NOMO-1 treated with DMSO at 0.1 percent for 48 hours (cell line): ENCODE results near the gene SLC4A3.
"Not testable (repeated sequence)": the region's sequence is repeated elsewhere in the genome, so short reads cannot be mapped to it uniquely, and the experiment has no call there.

Experiments
- DNase-seq: peaks from one replicate; lab custom pipeline; 2025; ENCODE audit not compliant: unreplicated experiment; lab: John Stamatoyannopoulos, UW

SLC4A3 gene

DNA sequence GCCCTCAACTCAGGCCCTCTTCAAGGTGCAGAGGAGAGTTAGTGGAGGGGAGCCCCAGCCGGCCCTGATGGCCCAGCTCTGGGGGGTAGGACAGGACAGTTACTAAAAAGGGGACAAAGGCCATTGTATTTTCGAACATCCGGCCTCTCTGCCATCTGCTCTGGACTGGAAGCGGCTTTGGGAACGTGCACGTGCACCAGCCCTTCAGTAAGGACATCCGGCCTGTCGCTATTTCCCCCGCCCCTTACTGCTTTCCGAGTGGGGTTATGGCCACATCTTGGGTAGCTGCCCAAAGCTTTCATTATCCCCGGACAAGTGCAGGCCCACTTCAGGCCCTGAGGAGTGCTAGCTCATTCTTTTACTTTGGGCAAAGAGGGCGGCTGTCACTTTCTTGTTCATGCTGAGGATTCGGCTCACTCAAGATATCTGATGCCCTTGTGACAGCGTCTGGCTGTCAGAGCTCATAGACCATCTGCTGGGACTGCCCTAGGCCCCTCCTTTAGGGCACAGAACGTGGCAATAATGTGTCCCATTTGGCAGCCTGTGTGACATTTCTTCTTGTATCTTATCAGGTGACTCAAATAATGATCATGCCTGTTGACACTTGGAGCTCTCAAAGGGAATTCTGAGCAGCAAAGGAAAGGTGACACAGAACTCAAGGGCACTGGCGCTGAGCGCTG, 17.5 kb downstream of the SLC4A3 start:
- DNase-seq, result no peak

DNA sequence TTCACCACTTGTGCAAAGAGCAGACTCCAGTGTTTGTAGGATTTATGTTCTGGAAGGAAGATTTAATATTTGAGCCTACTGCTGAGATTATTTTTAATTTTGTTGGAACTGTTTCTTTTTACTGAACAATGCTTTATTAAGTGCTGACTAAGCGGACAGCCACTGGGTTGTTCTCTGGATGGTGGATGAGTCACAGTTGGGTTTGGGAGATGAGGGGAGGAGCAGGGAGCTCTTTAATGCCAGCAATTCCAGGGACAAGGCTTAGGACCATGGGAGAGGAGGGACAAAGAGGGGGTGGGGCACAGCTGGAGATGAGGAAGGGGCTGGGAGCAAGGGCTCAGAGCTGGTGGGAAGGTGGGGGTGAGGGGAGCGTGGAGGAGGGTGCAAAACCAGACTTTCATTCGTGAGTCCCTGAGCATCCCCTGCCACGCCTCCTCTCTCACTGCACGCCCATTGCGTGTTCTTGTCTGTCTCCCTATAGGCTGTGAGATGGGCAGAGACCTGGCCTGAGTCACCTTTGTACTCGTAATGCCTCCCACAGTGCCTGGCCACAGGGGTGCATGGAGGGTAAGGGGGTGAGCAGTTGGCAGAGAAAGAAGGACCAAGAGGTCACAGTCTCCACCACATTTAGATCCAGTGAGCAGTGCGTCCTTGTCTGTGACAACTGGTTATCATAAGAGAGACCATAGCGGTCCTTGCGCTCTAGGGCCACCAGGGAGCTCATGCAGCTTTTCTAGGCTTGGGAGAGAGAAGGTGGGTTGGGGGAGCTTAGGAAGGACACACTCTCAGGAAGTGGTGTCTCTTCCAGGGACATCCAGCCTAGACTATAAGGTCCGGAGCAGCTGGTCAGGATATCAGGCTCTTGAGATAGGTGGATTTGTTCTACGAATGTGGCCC, 18.4 kb downstream of the SLC4A3 start:
- no peak for DNase-seq

DNA sequence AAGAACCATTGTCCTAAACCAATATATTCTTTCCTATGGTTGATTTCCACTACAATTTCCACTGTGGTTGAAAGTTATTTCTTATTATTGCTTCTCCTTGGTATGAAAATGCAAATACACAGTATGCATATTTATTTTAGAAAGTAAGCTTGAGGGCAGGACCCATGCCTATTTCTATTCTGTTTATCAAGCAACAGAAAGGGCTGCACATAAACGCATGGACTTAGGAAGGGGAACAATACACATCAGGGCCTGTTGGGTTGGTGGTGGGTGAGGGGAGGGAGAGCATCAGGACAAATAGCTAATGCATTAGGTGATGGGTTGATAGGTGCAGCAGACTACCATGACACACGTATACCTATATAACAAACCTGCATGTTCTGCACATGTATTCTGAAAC, 20.7 kb downstream of the SLC4A3 start:
- DNase-seq, result no peak

DNA sequence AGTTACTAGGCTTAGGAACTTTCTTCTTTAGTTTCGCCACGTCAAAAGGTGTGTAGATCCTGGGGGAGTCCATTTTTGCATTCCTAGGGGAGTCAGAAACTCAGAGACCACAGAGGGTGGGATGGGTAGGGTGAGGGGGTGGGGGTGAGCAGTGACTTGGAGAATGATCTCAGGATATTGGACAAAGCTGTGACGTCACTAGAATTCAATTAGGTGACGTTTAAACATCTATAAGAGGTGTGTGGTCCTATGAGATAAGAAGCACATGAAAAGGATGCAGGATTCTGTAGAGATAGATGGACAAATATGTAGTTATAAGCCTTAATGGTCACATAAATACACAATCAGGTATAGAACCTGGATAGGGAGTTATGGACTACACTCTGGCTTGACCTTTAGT, 21.5 kb downstream of the SLC4A3 start:
- DNase-seq, result no peak

DNA sequence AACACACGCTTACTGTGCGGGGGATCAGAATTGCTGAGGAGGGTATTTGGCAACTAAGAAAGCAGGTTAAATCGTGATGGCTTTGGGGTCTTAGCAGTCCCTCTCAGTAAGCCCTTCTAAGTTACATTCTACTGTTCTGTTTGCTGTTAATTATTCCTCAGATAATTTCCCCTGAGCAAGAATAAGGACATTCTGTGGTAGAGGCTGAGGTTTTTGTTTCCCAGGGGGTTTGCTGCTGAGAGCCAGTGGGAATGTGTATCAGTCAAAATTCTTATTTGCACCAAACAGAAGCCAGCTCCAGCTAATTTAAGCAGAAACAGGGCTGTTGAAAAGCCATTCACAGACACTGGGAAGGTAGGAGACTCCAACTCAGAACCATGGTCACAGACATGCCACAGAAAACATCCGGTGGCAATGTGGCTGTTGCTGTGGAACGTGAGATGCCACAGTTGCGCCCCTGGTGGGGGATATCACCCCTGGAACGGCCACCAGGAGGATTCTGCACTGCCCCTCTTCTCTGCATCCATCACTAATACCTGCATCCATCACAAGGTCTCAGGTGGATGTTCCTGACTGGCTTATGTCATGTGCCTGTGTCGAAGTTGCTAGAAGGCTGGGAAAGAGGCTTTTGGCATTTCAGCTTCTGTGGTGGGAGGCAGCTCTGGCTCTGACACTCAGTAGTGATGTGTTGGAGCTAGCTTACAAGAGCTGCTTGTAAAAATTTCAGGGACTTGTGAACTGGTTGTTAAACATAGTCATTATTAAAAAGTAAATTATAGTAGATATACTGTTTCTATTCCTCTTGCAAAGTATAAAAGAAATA, 23.2 kb downstream of the SLC4A3 start:
- DNase-seq, result no peak

DNA sequence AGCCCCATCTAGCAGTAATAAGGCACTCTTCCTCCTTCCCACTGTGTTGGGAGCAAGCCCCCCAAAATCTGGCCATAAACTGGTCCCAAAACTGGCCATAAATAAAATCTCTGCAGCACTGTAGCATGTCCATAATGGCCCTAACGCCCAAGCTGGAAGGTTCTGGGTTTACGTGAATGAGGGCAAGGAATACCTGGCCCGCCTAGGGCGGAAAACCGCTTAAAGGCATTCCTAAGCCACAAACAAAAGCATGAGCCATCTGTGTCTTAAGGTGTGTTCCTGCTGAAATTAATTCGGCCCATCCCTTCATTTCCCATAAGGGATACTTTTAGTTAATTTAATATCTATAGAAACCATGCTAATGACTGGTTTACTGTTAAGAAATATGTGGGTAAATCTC, 24.2 kb downstream of the SLC4A3 start:
- not testable (repeated sequence) for DNase-seq

DNA sequence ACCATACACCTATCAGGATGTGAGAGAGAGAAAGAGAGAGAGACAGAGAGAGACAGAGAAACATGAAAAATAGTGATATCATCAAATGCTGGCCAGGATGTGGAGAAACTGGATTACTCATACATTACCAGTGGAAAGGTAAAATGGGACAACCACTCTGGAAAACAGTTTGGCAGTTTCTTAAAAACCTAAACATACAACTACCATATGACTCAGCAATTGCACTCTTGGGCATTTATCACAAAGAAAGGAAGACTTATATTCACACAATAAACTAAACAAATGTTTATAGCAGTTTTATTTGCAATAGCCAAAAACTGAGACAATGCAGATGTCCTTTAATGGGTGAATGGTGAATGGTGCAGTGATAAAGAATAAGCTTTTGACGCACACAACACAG, 29.1 kb downstream of the SLC4A3 start:
- DNase-seq, result no peak

DNA sequence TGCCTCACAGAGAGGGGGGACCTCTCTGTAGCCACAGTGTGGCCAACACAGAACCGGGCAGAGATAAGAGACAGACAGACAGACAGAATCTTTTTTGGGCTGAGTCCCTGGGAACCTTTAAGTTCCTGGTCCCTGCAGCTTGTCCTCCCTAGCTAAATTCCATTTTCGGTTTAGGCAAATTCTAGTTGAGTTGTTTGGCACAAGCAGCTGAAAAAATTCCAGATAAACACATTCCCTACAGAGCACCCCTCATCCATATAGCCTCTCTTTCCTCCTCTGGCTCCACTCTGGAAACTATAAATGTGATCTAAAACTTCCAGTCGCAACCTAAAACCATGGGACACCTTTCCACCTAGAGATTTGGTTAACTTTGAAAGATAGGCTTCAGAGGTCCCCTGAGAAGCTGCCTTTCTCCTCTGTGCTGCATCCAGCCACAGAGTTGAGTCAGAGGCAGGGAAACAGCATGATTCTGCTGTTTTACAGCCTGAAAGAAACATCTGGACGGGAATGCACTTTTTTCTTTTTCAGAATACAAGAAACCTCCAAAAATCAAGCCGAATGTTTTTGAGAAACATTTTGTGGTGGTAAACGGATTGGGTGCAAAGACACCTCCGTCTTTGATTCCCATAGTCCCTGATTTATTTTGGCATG, 30.9 kb downstream of the SLC4A3 start:
- no peak for DNase-seq

DNA sequence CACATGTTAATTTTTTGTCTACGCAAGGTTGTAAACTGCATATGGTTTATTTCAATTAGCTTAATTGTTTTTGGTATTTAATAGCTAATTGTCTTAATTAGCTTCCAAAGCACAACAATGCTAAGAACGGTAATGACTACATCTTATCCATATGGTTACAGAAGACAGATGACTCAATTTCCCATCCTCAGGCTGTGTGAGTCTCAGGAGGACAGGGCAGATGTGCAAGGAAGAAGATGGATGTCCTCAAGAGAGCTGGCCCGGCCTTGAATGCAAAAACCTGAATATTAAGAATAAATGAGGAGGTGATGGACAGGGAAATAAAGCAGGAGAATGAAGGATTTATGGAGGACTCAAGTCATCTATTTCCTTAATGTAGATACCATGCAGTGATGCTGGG, 31.4 kb downstream of the SLC4A3 start:
- DNase-seq, result no peak

DNA sequence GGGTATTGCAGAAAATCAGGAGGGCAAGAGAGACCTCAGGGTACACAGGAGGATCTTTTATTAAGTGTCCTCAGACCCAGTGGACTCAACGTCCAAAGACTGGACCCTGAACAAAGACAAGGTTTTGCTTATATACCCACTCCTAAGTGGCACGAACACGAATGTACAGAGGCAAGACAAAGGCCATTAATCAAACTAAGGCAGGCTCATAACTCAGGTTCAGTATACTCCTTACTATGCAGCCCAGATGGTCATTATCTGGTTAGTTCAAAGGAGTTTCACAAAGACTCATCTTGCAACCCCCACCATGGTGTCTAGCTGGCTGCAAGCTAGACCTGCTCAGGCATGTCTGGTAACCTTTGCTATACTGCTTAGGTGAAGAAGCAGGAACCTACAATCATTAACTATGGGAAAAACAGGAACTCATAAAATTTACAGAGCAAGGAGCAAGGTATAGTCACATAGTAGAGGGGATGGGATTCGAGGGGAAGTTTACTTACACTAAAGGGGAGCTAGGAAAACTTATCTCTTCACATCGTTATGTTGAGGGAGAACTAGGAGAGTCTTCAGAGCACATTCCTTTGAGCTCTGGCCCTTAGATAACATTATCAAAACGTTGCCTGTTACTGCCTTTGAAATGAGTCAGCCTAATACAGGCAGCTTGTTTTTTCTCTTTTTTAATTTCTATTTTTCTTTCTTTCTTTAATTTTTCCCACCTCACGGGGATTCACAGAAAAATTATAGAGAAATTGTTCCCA, 33.9 kb downstream of the SLC4A3 start:
- no peak for DNase-seq

DNA sequence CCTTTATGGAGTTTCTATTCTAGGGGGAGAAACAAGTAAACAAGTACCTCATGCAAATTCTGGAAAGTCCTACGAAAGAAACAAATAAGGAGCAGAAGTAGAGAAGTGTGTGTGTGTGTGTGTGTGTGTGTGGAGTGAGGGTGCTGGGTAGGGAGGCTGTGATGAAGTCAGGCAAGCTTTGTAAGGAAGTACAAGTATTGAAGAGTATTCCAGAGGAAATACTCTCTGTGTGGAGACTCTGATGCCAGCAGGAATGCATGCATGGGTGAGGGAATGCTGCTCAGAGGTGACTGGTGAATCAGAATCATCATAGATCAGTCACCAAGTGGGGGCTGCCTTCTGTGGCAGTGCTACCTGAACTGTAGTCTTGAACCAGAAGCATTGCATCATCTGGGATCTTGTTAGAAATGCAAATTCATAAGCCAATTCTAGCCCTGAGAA, 34.5 kb downstream of the SLC4A3 start:
- no peak for DNase-seq

DNA sequence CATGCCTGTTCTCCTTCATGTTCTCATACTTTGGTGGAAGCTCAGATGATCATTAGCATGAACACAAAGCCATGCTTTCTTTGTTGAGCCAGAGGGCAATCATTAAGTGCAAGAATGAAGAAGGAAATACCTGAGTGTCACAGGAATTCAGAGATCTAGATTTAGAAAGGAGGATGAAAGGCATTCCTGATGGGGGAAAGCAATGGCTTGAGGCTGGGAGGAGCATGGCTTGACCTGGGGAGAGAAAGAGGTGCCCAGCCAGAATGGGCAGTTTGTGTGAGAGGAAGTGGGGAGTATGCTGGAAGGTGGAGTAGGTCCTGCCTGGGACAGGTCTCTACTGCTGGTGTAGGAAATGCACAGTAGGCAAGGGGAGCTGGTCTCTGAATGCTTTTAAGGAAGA, 35.1 kb downstream of the SLC4A3 start:
- no peak for DNase-seq

DNA sequence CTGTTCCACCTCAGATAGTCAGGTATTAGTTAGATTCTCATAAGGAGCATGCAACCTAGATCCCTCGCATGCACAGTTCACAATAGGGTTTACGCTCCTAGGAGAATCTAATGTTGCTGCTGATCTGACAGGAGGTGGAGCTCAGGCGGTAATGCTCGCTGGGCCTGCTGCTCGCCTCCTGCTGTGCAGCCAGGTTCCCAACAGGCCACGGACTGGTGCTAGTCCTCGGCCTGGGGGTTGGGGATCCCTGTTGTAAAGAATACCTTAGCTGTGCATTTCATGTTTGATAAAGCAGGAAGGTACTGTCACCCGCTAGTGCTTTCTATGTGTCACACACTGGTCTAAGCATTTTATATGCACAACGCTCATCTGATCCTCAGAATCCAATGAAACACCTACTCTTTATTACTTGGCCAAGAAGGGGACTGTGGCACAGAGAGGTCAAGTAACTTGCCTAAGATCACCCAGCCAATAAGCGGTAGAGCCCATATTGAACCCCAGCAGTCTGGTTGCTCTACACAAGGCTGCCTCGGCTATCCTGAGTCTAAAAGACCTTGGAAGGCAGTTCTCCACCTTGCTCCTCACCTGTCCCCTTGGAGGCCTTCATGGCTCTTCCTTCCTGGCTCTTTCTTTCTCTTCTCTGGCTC, 35.8 kb downstream of the SLC4A3 start:
- no peak for DNase-seq

DNA sequence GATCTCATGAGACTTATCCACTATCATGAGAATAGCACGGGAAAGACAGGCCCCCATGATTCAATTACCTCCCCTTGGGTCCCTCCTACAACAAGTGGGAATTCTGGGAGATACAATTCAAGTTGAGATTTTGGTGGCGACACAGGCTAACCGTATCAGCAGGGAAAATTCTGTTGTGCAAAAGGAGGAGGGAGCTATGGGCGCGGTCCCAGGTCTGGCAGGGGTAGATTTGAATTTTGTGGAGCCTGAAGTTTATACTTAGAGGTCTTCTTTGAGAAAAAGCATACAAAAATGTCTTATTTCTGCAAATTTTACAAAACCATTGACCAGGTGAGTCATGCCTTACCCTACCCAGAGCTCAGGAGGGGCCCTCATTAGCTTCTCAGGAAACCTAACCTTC, 36.6 kb downstream of the SLC4A3 start:
- no peak for DNase-seq

DNA sequence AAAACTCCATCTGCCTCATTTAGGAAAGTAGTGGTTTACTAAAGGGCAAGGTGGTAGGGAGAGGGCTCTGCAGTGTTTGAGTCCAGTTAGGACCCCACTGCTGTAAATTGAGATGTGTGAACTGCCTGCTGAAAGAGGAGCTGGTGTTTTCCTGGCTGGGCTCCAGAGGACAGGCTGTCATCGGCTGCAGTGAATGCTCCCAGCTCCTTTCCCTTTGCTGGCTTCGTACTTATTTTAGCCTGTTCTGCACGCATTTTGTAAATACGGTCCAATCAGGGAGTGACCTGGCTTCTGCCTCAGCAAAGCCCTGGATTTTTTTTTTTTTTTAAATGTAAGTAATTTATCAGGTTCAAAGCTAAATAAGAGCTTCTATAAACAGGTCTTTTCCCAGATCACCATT, 37.5 kb downstream of the SLC4A3 start:
- DNase-seq, result no peak

DNA sequence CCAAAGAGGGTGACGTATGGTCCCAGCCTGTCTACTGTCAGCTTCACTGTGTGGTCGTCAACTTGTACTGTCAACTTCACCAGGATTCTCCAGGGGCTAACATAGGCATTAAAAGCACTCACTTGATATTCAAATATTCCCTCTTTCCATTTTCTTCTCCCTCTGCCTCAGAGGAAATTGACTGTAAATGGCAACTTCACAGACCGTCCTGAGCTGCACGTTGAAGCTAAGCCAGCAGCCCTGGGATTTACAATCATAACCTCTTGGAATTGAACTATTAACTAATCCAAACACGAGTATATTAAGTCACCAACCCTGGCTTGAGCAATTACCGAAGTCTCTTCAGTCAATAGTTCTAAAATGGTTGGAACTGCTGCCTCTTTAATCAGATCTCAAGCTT, 38.5 kb downstream of the SLC4A3 start:
- no peak for DNase-seq

DNA sequence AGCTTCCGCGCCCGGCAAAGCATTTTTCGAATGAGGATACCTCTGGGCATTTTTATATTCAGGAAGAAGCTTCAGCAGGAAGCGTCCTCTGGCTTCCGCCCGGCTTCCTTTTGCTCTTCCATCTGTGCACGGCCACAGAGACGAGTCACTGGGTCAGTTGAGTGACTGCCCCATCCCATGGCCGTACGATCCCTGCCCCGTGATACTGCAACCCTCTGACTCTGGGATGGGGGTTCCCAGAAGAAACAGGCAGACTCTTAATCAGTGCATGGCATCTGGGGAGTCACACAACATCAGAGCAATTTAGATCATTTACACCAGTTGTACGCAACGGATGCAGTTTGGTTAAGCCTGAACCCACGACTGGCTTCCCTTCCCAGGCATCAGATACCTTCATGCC, 40.9 kb downstream of the SLC4A3 start:
- no peak for DNase-seq

DNA sequence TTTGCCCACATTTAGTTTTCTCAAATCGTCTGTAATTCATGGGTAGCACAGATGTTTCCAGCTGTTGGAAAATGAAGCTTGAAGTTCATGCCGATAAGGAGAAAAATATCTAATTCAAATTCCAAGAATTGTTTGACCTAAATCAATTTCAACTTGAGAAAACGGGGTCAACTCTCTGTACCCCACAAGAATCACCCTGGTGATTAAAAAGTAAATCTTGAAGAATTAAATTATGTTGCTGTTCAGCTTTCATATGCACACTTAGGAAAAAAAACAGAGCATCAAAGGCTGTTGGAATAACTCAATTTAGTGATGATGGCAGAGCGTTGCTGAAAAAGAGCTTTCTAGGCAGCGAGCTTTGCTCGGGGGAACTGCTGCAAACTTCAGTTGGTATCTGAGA, 43.0 kb downstream of the SLC4A3 start:
- no peak for DNase-seq

DNA sequence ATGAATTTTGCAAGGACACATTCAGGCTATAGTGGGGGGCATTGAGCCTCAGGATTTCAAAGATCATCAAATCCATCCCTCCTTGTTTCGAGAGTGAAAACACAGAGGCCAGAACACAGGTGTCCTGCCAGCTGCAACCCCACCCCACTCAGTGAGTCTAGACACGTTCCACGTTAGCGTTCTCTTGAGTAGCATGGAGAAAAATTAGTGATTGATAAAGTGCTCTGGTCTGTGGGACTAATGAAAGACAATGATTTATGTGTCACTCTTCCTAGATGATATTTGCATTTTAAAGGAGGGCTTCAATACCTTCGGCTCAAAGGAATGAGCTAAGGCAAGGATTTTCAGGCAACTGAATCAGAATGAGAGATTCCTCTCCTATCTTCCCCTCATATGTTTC, 43.8 kb downstream of the SLC4A3 start:
- DNase-seq, result no peak

DNA sequence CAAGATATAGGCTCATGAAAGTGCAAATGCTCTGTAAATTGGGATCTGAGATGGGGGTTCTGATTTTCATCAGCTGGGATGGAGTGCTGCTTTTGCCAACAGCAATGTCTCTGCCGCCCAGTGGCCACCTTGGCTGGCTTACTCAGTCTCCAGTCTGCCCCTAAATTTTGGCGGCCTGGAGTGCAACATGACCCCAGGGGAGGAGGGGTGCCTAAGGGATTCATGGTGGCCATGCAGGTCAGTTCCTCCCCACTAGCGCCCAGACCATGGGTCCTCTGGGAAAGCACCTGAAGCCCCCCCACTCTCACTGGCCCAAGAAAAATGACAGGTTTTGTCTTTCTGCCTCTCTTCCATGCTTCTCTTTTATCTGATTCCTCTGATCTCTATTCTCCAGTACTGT, 45.0 kb downstream of the SLC4A3 start:
- no peak for DNase-seq
